Urinary bladder (tissue), 4 donors: Measurements from ENCODE around the gene CFAP119. TPM values are rescaled to one million over a fixed set of nuclear protein-coding genes. Genes with fewer than 3 reads are reported as not detected.

Experiments used
- DNase-seq: peaks from one replicate; pipeline ENCODE4 v3.0.0-alpha.2; 2015; ENCODE audit errors: extremely low spot score
- H3K27ac ChIP-seq: one replicate; pipeline ENCODE4 v1.5.1; 2013; ENCODE audit warnings: low read depth, mild to moderate bottlenecking, moderate library complexity
- H3K36me3 ChIP-seq: one replicate; pipeline ENCODE4 v1.6.1; 2013; ENCODE audit warnings: mild to moderate bottlenecking, moderate library complexity; ENCODE audit not compliant: insufficient read depth
- H3K4me1 ChIP-seq: one replicate; pipeline ENCODE4 v1.6.1; 2013; ENCODE audit warnings: mild to moderate bottlenecking, moderate library complexity; ENCODE audit not compliant: insufficient read depth
- H3K4me3 ChIP-seq: one replicate; pipeline ENCODE4 v1.5.1; 2013; ENCODE audit warnings: low read depth, low read length
- WGBS: extraction: QIAGEN DNeasy Blood & Tissue Kit; methylation state at CpG from one replicate; pipeline ENCODE4 v1.1.7; 2013; 5-methylcytosine and 5-hydroxymethylcytosine counted together
- polyA plus RNA-seq: library from polyadenylated mRNA; stranded (reverse); fragments of 200-250 nt; gene quantifications from one replicate; pipeline ENCODE4 v1.2.3, GENCODE V29; 2013
- total RNA-seq: library from RNA; depleted of rRNA; stranded (reverse); fragments of >200 nt; gene quantifications from one replicate; pipeline ENCODE4 v1.2.3, GENCODE V29; 2014
- donor health status: healthy with polysubstance abuse.
- donor health status: healthy.

The CFAP119 gene
- total and polyA plus RNA-seq, 2 donors, result 1.3 to 3.1 TPM

DNA sequence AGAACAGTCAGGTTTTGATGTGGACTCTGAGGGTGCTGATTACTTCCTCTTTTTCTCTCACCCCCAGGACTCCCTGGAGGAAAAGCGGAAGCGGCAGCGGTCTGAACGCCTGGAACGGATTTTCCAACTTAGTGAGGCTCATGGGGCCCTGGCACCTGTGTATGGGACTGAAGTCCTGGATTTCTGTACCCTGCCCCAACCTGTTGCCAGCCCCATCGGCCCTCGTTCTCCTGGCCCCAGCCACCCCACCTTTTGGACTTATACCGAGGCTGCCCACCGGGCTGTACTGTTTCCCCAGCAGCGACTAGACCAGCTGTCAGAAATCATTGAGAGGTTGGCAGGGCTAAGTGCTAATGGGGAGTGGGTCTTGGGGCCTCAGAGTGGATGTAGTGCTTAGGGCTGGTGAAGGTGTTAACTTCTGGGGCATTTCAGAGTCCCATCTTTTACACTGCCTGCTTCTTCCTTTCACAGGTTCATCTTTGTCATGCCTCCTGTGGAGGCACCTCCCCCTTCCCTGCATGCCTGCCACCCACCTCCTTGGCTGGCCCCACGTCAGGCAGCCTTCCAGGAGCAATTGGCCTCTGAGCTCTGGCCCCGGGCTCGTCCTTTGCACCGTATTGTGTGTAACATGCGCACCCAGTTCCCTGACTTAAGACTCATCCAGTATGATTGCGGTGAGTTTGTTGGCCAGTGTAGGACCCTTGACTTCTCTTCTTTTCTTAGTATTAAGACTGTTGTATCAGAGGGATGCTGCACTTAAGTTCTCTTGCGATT, 32.8 kb downstream of the CFAP119 start:
- H3K36me3 ChIP-seq, result no peaks in the 10 kb centered on the region
- no peak overlapping the region for H3K27ac ChIP-seq
- 86% methylated on average over 17 of the region's 17 CpGs for WGBS

DNA sequence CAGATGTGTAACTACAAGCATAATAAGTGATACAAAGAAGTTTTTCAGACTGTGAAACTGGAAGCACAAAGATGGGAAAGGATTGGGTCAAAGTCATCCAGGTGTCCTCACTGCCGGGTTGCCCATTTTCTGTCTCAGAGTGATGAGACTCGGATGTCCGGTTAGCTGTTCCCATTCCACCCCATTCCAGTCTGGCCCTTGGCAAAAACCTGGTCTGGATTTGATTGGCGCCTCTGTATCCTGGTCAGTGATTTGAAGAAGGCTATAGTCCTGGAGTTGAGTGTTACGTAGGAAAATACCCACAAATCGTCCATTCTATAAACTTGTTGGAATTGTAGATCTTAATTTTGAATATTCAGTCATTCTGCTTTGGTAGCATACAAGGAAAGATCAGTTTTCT, 33.5 kb downstream of the CFAP119 start:
- no peak for DNase-seq
- H3K4me3 ChIP-seq, result no peak overlapping the region
- WGBS, result 91% methylated on average over 6 of the region's 6 CpGs
- H3K27ac ChIP-seq, result no peak overlapping the region
- no peaks in the 10 kb centered on the region for H3K36me3 ChIP-seq
- H3K4me1 ChIP-seq, result no peaks in the 10 kb centered on the region

More for the DNA sequence above, 32.8 kb downstream of the CFAP119 start:
- no peaks in the 10 kb centered on the region for H3K4me1 ChIP-seq
- DNase-seq, result no peak
- H3K4me3 ChIP-seq, result no peak overlapping the region

DNA sequence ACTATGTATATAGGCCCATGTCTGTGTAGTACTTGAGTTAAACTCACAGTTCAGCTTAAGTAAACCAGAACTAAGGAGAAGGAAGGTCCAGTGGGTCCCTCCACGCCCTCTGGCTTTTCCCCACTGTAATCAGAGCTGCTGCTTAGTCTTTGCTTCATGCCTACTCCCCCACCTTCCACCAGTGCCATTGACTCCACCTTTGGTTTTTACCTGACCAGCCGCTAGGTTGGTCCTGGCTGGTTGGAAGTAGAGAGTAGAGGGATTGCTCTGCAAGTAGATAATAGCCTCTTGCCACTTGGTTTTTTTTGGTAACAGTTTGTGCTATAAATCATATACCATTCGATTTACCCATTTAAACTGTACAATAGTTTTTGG, 36.5 kb downstream of the CFAP119 start:
- Histone ChIP-seq H3K36me3 (peaks cover 8% of the 10 kb centered on the region), H3K27ac (no peak overlapping the region), H3K4me1 (no peaks in the 10 kb centered on the region), H3K4me3 (no peak overlapping the region)
- 90% methylated on average over 3 of the region's 3 CpGs for WGBS
- no peak for DNase-seq

DNA sequence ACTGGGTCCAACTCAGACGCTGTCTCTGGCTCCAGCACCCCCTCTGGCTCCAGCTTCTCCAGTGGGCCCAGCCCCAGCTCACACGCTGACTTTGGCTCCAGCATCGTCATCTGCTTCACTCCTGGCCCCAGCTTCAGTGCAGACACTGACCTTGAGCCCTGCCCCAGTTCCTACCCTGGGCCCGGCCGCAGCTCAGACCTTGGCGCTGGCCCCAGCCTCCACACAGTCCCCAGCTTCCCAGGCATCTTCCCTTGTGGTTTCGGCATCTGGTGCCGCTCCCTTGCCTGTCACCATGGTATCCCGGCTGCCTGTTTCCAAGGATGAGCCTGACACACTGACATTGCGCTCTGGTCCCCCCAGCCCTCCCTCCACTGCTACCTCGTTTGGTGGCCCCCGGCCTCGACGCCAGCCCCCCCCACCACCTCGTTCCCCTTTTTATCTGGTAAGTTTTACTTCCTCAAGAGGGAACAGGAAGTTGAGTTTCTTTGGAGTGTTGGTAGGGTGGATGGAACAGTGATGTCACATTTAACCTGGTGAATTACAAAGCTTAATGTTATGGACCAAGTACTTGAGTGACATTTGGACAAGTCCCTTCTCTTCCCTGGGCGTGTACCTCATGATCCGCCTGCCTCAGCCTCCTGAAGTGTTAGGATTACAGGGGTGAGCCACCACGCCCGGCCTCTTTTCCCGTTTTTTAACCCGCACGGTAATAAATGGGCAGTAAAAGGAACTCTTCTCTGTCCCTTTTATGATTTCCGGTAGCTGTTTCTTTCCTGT, 37.0 kb downstream of the CFAP119 start:
- Histone ChIP-seq H3K4me1 (no peaks in the 10 kb centered on the region), H3K27ac (no peak overlapping the region), H3K4me3 (no peak overlapping the region), H3K36me3 (peaks cover 8% of the 10 kb centered on the region)
- 80% methylated on average over 23 of the region's 23 CpGs for WGBS
- DNase-seq, result no peak

DNA sequence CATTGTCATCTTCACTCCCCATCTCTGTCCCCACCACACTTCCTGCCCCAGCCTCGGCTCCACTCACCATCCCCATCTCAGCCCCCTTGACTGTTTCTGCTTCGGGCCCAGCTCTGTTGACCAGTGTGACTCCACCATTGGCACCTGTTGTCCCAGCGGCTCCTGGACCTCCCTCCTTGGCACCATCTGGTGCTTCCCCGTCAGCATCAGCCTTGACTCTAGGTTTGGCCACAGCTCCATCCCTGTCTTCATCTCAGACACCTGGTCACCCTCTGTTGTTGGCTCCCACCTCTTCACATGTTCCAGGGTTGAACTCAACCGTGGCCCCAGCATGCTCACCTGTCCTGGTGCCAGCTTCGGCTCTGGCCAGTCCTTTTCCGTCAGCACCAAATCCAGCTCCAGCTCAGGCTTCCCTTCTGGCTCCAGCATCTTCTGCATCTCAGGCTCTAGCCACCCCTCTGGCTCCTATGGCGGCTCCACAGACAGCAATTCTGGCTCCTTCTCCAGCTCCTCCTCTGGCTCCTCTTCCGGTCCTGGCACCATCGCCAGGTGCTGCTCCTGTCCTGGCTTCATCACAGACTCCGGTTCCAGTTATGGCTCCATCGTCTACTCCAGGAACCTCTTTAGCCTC, 38.0 kb downstream of the CFAP119 start:
- H3K36me3 ChIP-seq, result peaks cover 10% of the 10 kb centered on the region
- no peak overlapping the region for H3K4me3 ChIP-seq
- WGBS, result 89% methylated on average over 12 of the region's 12 CpGs
- no peak overlapping the region for H3K27ac ChIP-seq
- no peaks in the 10 kb centered on the region for H3K4me1 ChIP-seq
- no peak for DNase-seq

DNA sequence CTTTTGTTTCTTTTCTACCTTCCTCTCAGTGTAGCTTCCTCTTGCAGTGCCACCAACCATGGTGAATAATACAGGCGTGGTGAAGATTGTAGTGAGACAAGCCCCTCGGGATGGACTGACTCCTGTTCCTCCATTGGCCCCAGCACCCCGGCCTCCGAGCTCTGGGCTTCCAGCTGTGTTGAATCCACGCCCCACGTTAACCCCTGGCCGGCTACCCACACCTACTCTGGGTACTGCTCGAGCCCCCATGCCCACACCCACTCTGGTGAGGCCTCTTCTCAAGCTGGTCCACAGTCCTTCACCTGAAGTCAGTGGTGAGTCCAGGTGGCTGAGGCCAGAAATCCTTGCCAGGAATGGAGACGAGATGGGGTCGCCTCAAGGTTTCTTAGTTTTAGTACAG, 38.9 kb downstream of the CFAP119 start:
- DNase-seq, result no peak
- Histone ChIP-seq H3K36me3 (peaks cover 10% of the 10 kb centered on the region), H3K4me3 (no peak overlapping the region), H3K4me1 (no peaks in the 10 kb centered on the region), H3K27ac (no peak overlapping the region)
- WGBS, result 87% methylated on average over 10 of the region's 10 CpGs

DNA sequence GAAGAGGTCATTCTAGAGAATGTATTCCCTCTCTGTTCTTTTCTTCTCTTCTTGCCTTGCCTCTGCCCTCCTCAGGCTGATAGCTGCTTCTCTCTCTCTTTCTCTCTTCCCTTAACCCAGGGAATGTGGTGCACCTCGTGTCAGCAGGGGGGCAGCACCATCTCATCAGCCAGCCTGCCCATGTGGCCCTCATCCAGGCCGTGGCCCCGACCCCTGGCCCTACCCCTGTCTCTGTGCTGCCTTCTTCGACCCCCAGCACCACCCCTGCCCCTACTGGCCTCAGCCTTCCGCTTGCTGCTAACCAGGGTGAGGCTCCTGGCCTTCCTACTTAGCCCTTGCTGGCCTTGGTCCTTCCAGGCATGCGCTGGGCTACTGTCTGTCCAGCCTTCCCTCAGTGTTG, 39.4 kb downstream of the CFAP119 start:
- DNase-seq, result no peak
- peaks cover 10% of the 10 kb centered on the region for H3K36me3 ChIP-seq
- H3K4me3 ChIP-seq, result no peak overlapping the region
- WGBS, result 78% methylated on average over 6 of the region's 6 CpGs
- H3K27ac ChIP-seq, result no peak overlapping the region
- no peaks in the 10 kb centered on the region for H3K4me1 ChIP-seq

DNA sequence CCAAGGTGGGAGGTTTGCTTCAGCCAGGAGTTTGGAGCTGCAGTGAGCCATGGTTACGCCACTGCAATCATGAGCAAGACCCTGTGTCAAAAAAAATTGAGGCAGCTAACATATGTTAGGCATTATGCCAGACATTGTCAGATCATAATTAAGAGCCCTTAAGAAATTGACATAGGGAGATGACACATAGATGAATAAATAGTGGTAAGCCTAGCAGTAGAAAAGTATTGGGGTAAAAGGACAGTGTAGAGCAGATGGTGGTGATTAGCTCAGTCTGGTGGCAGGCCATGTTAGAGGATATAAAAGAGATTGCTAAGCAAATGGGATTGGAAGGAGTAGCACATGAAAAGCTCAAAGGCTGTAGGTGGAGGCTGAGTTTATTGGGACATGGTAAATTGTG, 40.3 kb downstream of the CFAP119 start:
- 91% methylated on average over 1 of the region's 1 CpG for WGBS
- no peaks in the 10 kb centered on the region for H3K4me1 ChIP-seq
- no peak overlapping the region for H3K4me3 ChIP-seq
- H3K36me3 ChIP-seq, result peaks cover 10% of the 10 kb centered on the region
- no peak overlapping the region for H3K27ac ChIP-seq
- DNase-seq, result no peak

DNA sequence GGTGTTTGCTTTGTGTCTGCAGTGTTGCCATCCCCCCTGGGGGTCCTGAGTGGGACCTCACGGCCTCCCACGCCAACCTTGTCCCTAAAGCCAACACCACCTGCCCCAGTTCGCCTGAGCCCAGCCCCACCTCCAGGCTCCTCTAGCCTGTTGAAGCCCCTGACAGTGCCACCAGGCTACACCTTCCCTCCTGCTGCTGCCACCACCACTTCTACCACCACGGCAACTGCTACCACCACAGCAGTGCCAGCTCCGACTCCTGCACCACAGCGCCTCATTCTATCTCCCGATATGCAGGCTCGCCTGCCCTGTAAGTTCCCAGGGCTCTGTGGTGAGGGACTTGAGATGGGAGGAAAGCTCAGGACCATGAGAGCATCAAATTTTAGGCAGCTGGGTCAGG, 40.7 kb downstream of the CFAP119 start:
- WGBS, result 96% methylated on average over 8 of the region's 8 CpGs
- Histone ChIP-seq H3K4me1 (no peaks in the 10 kb centered on the region), H3K27ac (no peak overlapping the region), H3K36me3 (peaks cover 13% of the 10 kb centered on the region), H3K4me3 (no peak overlapping the region)
- no peak for DNase-seq

DNA sequence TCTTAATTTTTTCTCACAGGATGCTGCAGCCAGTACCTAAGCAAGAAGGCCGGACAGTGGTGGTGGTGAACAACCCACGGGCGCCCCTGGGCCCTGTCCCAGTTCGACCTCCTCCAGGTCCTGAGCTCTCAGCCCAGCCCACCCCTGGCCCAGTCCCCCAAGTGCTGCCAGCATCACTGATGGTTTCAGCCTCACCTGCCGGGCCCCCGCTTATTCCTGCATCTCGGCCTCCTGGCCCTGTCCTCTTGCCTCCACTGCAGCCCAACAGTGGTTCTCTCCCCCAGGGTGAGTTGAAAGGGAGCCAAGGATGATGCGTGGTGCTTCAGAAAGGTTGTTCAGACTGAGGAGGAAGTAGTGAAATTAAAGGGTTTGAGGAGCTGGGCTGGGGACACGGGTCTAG, 41.2 kb downstream of the CFAP119 start:
- DNase-seq, result no peak
- Histone ChIP-seq H3K4me1 (no peaks in the 10 kb centered on the region), H3K36me3 (peaks cover 15% of the 10 kb centered on the region), H3K4me3 (no peak overlapping the region), H3K27ac (no peak overlapping the region)
- WGBS, result 85% methylated on average over 9 of the region's 9 CpGs

DNA sequence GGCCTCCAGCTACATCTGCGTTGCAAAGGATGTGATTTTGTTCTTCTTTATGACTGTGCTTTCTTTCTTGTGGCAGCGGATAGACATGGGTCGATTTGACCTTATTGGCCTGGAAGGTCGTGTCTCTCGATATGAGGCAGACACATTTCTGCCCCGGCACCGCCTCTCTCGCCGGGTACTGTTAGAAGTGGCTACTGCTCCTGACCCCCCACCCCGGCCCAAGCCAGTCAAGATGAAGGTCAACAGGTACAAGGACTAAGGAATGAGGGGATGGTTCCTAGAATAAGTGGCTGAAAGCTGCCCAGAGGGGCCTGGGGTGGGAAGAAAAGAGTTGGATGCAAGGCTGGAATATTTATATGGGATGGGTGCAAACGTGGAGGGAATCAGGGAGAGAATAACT, 41.8 kb downstream of the CFAP119 start:
- no peak overlapping the region for H3K27ac ChIP-seq
- peaks cover 15% of the 10 kb centered on the region for H3K36me3 ChIP-seq
- WGBS, result 90% methylated on average over 11 of the region's 11 CpGs
- no peaks in the 10 kb centered on the region for H3K4me1 ChIP-seq
- no peak for DNase-seq
- no peak overlapping the region for H3K4me3 ChIP-seq

DNA sequence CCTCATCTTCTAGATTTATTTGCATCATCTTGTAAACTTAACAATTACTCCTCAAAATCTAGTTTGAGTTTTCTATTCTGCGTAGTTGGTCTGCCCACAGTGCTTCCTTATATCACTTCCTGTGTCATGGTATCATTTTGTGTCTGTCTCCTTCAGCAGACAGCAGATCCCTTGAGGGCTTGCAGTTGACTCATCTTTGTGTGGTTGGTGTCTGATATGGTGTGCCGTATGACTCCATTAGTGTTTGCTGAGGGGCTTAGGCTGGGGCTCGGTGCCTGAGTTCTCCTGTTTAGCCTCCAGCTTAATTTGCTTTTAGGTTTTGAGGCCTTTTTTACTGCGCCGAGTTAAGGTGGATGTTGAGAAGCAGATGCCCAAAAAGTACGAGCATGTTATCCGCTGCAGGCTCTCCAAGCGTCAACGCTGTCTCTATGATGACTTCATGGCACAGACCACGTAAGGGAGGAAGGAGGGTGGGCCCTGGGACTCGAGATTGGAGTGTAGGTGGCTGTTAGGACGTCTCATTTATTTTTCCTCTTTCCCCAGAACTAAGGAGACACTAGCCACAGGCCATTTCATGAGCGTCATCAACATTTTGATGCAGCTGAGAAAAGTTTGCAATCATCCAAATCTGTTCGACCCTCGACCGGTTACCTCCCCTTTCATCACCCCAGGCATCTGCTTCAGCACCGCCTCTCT, 46.0 kb downstream of the CFAP119 start:
- H3K27ac ChIP-seq, result no peak overlapping the region
- peaks cover 22% of the 10 kb centered on the region for H3K36me3 ChIP-seq
- 87% methylated on average over 17 of the region's 17 CpGs for WGBS
- no peaks in the 10 kb centered on the region for H3K4me1 ChIP-seq
- no peak for DNase-seq
- no peak overlapping the region for H3K4me3 ChIP-seq

DNA sequence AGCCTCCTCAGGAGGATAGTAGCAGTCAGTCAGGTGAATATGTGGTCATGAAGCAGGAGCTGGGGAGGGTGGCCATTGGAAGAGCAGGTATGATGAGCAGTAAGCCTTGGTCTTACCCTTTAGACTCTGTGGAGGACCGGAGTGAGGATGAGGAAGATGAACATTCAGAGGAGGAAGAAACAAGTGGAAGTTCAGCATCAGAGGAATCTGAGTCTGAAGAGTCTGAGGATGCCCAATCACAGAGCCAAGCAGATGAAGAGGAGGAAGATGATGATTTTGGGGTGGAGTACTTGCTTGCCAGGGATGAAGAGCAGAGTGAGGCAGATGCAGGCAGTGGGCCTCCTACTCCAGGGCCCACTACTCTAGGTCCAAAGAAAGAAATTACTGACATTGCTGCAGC, 50.1 kb downstream of the CFAP119 start:
- WGBS, result 93% methylated on average over 1 of the region's 1 CpG
- no peak for DNase-seq
- peaks cover 25% of the 10 kb centered on the region for H3K36me3 ChIP-seq
- no peaks in the 10 kb centered on the region for H3K4me1 ChIP-seq
- no peak overlapping the region for H3K27ac ChIP-seq
- no peak overlapping the region for H3K4me3 ChIP-seq
